Measurements from ENCODE around the gene LRP1B. TPM values are rescaled to one million over a fixed set of nuclear protein-coding genes. Genes with fewer than 3 reads are reported as not detected.

Gene LRP1B
- total RNA-seq, 1 donor from 2014 or later = not detected

DNA sequence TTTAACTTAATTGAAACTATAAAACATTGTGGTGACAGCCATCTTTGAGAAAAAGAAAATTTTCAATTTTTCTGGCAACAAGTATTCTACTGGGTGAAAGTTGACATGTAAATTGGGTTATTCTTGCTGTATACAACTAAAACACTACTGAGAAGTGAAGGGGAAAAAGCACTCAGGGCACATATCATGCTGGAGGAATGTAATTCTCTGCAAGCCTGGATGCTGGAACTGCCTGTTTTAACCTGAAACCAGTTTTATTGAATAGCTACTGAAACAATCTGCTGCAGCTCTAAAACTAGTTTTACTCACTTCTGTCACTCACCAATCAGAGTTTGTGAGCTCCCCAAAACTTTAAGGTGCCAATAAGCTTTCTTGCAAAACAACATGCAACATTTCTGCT lies 1136.0 kb downstream of the LRP1B start:
- H3K27ac Mint-ChIP-seq = no peak overlapping the region
- H3K36me3 Mint-ChIP-seq (ENCODE audit: low read depth) = no peaks in the 10 kb centered on the region
- H3K9me3 Mint-ChIP-seq = no peaks in the 10 kb centered on the region
- no peak for ATAC-seq (ENCODE audit: low read depth)
- TF ChIP-seq, protein P1, sequence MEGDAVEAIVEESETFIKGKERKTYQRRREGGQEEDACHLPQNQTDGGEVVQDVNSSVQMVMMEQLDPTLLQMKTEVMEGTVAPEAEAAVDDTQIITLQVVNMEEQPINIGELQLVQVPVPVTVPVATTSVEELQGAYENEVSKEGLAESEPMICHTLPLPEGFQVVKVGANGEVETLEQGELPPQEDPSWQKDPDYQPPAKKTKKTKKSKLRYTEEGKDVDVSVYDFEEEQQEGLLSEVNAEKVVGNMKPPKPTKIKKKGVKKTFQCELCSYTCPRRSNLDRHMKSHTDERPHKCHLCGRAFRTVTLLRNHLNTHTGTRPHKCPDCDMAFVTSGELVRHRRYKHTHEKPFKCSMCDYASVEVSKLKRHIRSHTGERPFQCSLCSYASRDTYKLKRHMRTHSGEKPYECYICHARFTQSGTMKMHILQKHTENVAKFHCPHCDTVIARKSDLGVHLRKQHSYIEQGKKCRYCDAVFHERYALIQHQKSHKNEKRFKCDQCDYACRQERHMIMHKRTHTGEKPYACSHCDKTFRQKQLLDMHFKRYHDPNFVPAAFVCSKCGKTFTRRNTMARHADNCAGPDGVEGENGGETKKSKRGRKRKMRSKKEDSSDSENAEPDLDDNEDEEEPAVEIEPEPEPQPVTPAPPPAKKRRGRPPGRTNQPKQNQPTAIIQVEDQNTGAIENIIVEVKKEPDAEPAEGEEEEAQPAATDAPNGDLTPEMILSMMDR (IDR thresholded peaks at IDR 0.05) = no peak
- intact Hi-C loops (cut with micrococcal nuclease) = no loop called here
- ChIA-PET CTCF (no interaction called here), POLR2A (no interaction called here)
- H3K27me3 Mint-ChIP-seq = no peaks in the 10 kb centered on the region
- no peak for DNase-seq
- H3K4me1 Mint-ChIP-seq = no peaks in the 10 kb centered on the region
- H3K4me3 Mint-ChIP-seq = no peak overlapping the region

DNA sequence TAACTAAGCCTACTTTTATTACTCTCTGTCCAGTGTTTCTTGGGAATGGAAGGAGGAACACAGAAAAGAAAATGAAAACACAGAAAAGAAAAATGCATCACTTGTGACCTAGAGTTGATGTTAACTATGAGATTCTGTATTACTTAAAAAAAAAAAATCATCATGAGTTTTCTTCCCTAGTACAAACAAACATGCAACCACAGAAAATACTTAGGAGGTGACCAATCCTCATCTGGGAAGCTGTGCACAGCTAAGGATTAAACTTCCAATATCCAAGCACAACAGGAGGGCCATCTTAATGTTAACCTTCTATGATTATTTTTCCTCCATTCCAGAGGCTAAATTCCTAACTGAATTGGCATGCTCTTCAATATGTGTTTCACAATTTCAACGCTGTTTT lies 1140.4 kb downstream of the LRP1B start:
- intact Hi-C loops (cut with micrococcal nuclease) = no loop called here
- Mint-ChIP-seq H3K27me3 (no peaks in the 10 kb centered on the region), H3K9me3 (peaks cover 2% of the 10 kb centered on the region), H3K4me3 (no peak overlapping the region), H3K36me3 (ENCODE audit: low read depth) (no peaks in the 10 kb centered on the region), H3K4me1 (no peaks in the 10 kb centered on the region), H3K27ac (no peak overlapping the region)
- no peak for ATAC-seq (ENCODE audit: low read depth)
- POLR2A ChIA-PET = no interaction called here
- TF ChIP-seq, protein P1 (IDR thresholded peaks at IDR 0.05) = no peak
- CTCF ChIA-PET = no interaction called here
- DNase-seq = no peak

DNA sequence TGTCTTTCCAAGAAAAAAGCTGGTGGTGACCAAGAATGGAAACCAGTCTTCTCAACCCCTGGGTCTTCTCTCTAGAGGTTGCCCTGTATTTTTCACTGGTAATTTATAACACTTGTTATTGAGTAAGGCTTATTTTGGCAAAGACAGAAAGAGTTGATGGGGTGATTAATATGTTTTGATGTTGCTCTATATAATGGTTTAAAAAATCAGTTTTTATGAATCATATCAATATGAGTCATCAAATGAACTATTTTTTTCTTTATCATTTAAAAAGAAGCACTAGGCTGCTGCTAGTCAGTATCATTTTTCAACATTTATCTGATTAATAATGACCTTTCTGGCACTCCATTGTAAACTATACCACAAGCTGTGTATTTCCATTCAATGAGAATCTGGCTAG lies 1142.2 kb downstream of the LRP1B start:
- ATAC-seq (ENCODE audit: low read depth) = no peak
- Mint-ChIP-seq H3K27me3 (no peaks in the 10 kb centered on the region), H3K27ac (no peak overlapping the region), H3K36me3 (ENCODE audit: low read depth) (no peaks in the 10 kb centered on the region), H3K4me3 (no peak overlapping the region), H3K9me3 (peaks cover 2% of the 10 kb centered on the region), H3K4me1 (no peaks in the 10 kb centered on the region)
- TF ChIP-seq, protein P1 (IDR thresholded peaks at IDR 0.05) = no peak
- DNase-seq = no peak
- CTCF ChIA-PET = no interaction called here
- intact Hi-C loops (cut with micrococcal nuclease) = no loop called here
- POLR2A ChIA-PET = no interaction called here

DNA sequence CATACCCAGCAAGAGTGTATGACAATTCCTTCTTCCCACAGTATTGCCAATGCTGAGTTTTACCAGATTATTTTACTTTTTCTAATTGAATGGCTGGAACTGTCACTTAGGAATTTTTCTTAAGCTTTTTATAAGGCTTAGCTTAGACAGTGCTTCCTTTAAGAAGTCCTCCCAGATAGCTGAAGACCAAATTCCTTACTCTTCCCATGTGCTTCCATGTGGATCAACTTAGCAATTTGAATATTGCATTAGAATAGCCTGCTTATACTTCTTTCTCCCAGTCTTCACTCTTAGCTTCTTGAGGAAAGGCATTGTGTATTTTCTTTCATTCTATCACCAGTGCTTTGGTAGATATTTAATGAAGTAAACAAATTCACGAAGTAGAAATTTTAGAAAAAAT lies 1144.4 kb downstream of the LRP1B start:
- TF ChIP-seq, protein P1 (IDR thresholded peaks at IDR 0.05) = no peak
- DNase-seq (no peak), ATAC-seq (ENCODE audit: low read depth) (no peak)
- intact Hi-C loops (cut with micrococcal nuclease) = no loop called here
- Mint-ChIP-seq H3K9me3 (peaks cover 2% of the 10 kb centered on the region), H3K27me3 (no peaks in the 10 kb centered on the region), H3K27ac (no peak overlapping the region), H3K4me1 (no peaks in the 10 kb centered on the region), H3K36me3 (ENCODE audit: low read depth) (no peaks in the 10 kb centered on the region), H3K4me3 (no peak overlapping the region)
- ChIA-PET CTCF (no interaction called here), POLR2A (no interaction called here)

DNA sequence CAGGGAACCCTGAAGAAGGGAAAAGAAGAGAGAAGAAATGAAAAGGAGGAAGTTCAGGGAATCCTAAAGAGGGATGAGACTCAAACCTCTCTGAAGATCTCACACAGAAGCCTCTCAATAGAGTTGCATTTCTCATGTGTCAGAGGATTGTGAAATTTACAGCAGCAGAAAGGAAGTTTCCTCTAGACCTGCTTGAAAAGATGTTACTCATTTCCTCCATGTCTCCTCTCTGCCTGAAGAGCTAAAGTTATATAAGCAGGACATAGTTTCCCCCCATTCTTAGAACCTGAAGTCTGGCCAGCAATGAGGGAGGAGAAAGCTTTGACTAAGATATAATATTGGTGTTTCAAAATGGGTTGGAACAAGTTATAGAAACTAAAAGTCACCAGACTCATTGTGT lies 1155.6 kb downstream of the LRP1B start:
- Mint-ChIP-seq H3K27ac (no peak overlapping the region), H3K36me3 (ENCODE audit: low read depth) (no peaks in the 10 kb centered on the region), H3K4me3 (no peak overlapping the region), H3K4me1 (no peaks in the 10 kb centered on the region), H3K9me3 (peaks cover 5% of the 10 kb centered on the region), H3K27me3 (no peaks in the 10 kb centered on the region)
- ATAC-seq (ENCODE audit: low read depth) (no peak), DNase-seq (no peak)
- CTCF ChIA-PET = no interaction called here
- intact Hi-C loops (cut with micrococcal nuclease) = no loop called here
- POLR2A ChIA-PET = no interaction called here
- TF ChIP-seq, protein P1 (IDR thresholded peaks at IDR 0.05) = no peak

Measured in activated B cell treated with CpG ODN at 0.5 μM for 24 hours (primary cell).